HepG2 (cell line): ENCODE data around the gene CHADL. TPM values are rescaled to one million over a fixed set of nuclear protein-coding genes. Genes with fewer than 3 reads are reported as not detected.

ENCODE experiments used
- ADNP ChIP-seq: sonication (generic); formaldehyde crosslinking; IDR thresholded peaks from 2 replicates; pipeline ENCODE4 v1.4.0; 2020; ENCODE audit warnings: missing genetic modification reagents
- BCLAF1 ChIP-seq: fragments of 450-650 bp; IDR thresholded peaks from 2 replicates; pipeline ENCODE4 v1.6.1; 2017; ENCODE audit warnings: mild to moderate bottlenecking
- HDAC2 ChIP-seq: sonication (generic); formaldehyde crosslinking; IDR thresholded peaks from 2 replicates; pipeline ENCODE4 v1.4.0; 2020; ENCODE audit warnings: missing genetic modification reagents
- MXD3 ChIP-seq: IDR thresholded peaks from 2 replicates; pipeline ENCODE4 v1.6.1; 2016; ENCODE audit warnings: mild to moderate bottlenecking, missing biosample characterization, missing genetic modification reagents
- PAF1 ChIP-seq: IDR thresholded peaks from 2 replicates; pipeline ENCODE4 v1.6.1; 2016; ENCODE audit warnings: missing genetic modification reagents, missing compliant biosample characterization
- SIN3B ChIP-seq: fragments of 150-350 bp; IDR thresholded peaks from 2 replicates; pipeline ENCODE4 v1.6.1; 2014; ENCODE audit warnings: low read length
- TCF12 ChIP-seq, 2 experiments: fragments of 450-650 bp in 1 of 2; sonication (generic) in 1 of 2; formaldehyde crosslinking in 1 of 2; IDR thresholded peaks; 2 replicates each; pipeline versions ENCODE4 v1.6.1 to v1.8.0; 2017 to 2022; ENCODE audit warnings: antibody characterized with exemption in 1 of 2, mild to moderate bottlenecking in 1 of 2, missing genetic modification reagents in 1 of 2, moderate library complexity in 1 of 2
- ZBTB7B ChIP-seq: sonication (generic); formaldehyde crosslinking; IDR thresholded peaks from 2 replicates; pipeline ENCODE4 v1.4.0; 2020; ENCODE audit warnings: missing genetic modification reagents
- ZNF460 ChIP-seq: sonication (generic); formaldehyde crosslinking; IDR thresholded peaks from 2 replicates; pipeline ENCODE4 v1.5.1; 2020; ENCODE audit warnings: missing genetic modification reagents, mild to moderate bottlenecking, borderline replicate concordance
- ZNF572 ChIP-seq: sonication (generic); formaldehyde crosslinking; IDR thresholded peaks from 2 replicates; pipeline ENCODE4 v1.5.1; 2020; ENCODE audit warnings: mild to moderate bottlenecking, missing genetic modification reagents
- ZNF687 ChIP-seq: sonication (generic); formaldehyde crosslinking; IDR thresholded peaks from 2 replicates; pipeline ENCODE4 v1.5.1; 2020; ENCODE audit warnings: mild to moderate bottlenecking, missing genetic modification reagents, moderate library complexity
- ZNF776 ChIP-seq: sonication (generic); formaldehyde crosslinking; IDR thresholded peaks from 2 replicates; pipeline ENCODE4 v1.4.0; 2020; ENCODE audit warnings: mild to moderate bottlenecking, missing genetic modification reagents
- ZNF782 ChIP-seq: sonication (generic); formaldehyde crosslinking; IDR thresholded peaks from 2 replicates; pipeline ENCODE4 v1.4.0; 2020; ENCODE audit warnings: missing genetic modification reagents, mild to moderate bottlenecking, borderline replicate concordance
- ZNF800 ChIP-seq: sonication (generic); formaldehyde crosslinking; IDR thresholded peaks from 2 replicates; pipeline ENCODE4 v1.4.0; 2020; ENCODE audit warnings: missing genetic modification reagents
- ZNF850 ChIP-seq: sonication (generic); formaldehyde crosslinking; conservative IDR thresholded peaks from 2 replicates; pipeline ENCODE4 v1.9.0; 2021; ENCODE audit warnings: mild to moderate bottlenecking, missing genetic modification reagents
- ZNF883 ChIP-seq: sonication (generic); formaldehyde crosslinking; IDR thresholded peaks from 2 replicates; pipeline ENCODE4 v1.5.1; 2020; ENCODE audit warnings: mild to moderate bottlenecking, missing genetic modification reagents; ENCODE audit errors: not compliant biosample characterization
- ZSCAN31 ChIP-seq: sonication (generic); formaldehyde crosslinking; IDR thresholded peaks from 2 replicates; pipeline ENCODE4 v1.5.0; 2020; ENCODE audit warnings: low read depth, mild to moderate bottlenecking, missing genetic modification reagents
- polyA plus RNA-seq, 8 experiments: library from polyadenylated mRNA; depleted of rRNA in 3 of 8; stranded (reverse) in 7 of 8; unstranded in 1 of 8; fragments of >200 nt; fragmentation: Illumina TruSeq in 4 of 8; extraction: Trizol in 4 of 8; gene quantifications; 2 replicates each; pipeline versions ENCODE4 v1.2.1 to v1.2.3, GENCODE V29; 2011 to 2016; ENCODE audit warnings: low read depth in 4 of 8, missing spikeins in 1 of 8, mixed read lengths in 1 of 8; ENCODE audit not compliant: insufficient read depth in 1 of 8
- total RNA-seq, 5 experiments: library from RNA; depleted of rRNA; stranded (reverse); fragments of >200 nt; fragmentation: Illumina TruSeq; extraction: Trizol; gene quantifications; 2 replicates each; pipeline ENCODE4 v1.2.3, GENCODE V29; 2016; ENCODE audit warnings: low read depth in 1 of 5
- TF ChIP-seq, protein P1 (sequence below): sonication (generic); formaldehyde crosslinking; IDR thresholded peaks from 2 replicates; pipeline ENCODE4 v1.4.0; 2020; ENCODE audit warnings: missing genetic modification reagents

Gene CHADL
- total and polyA plus RNA-seq, 2 of the 13 experiments (the other 11 are each of a cell fraction or from before 2014, with no cell fraction given), result 2.8 to 8.1 TPM

DNA sequence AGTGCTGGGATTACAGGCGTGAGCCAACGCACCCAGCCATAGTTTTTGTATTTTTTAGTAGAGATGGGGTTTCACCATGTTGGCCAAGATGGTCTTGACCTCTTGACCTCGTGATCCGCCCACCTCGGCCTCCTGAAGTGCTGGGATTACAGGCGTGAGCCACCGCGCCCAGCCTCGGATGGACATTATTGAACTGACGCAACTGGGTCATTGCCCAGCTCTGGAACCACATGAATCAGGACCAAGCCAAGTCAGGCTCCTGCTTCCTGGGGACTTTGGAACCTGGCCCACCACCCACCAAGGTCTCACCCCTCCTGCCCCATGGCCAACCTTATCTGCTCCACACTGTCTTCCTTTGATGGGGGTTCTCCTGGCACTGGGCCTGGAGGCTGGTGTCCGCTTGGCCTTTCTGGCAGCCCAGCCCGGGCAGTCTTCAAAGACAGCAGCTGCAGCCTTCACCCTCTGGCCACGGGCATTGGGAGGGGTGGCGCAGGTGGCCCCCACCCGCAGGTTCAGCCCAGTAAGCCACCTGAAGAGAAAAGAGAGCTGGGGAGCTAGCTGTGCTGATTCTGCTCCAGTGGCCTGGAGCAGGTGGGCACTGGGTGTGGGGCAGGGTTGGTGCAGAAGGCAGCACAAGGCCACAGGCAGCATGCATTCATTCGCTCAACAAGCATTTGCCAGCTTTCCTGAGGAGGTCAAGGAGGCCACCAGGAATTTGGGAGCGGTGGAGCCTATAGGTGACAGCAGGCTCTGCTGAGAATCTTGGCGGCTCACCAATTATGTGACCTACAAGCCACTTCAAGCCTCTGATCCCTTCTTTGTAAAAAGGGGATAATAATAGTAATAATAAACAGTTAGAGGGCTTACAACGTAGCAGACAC, 5.7 kb downstream of the CHADL start (continued):
- TF ChIP-seq ZNF687 (CRISPR knock-in tag) (peak; percentile 88), ZBTB7B (CRISPR knock-in tag) (peak; percentile 79; the same call in 1 of the 2 replicates), ZNF460 (CRISPR knock-in tag) (no peak), ZNF782 (CRISPR knock-in tag) (no peak), TCF12 (IDR thresholded peaks at IDR 0.05) (no peak), TCF12 (CRISPR knock-in tag; IDR thresholded peaks at IDR 0.05) (no peak), ZNF572 (no peak), SIN3B (no peak), ADNP (CRISPR knock-in tag) (no peak), PAF1 (CRISPR knock-in tag) (no peak), ZNF850 (CRISPR knock-in tag) (no peak), HDAC2 (CRISPR knock-in tag) (0 out of 2 replicates have a peak, but pooled peaks have one; percentile 12), BCLAF1 (no peak), ZNF776 (CRISPR knock-in tag) (no peak), ZNF800 (CRISPR knock-in tag) (no peak), ZNF883 (CRISPR knock-in tag) (no peak), MXD3 (CRISPR knock-in tag) (no peak), ZSCAN31 (no peak)
- TF ChIP-seq, protein P1, sequence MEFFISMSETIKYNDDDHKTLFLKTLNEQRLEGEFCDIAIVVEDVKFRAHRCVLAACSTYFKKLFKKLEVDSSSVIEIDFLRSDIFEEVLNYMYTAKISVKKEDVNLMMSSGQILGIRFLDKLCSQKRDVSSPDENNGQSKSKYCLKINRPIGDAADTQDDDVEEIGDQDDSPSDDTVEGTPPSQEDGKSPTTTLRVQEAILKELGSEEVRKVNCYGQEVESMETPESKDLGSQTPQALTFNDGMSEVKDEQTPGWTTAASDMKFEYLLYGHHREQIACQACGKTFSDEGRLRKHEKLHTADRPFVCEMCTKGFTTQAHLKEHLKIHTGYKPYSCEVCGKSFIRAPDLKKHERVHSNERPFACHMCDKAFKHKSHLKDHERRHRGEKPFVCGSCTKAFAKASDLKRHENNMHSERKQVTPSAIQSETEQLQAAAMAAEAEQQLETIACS, result no peak
